Kidney (tissue), 14 donors: ENCODE results near the gene TSSC4. TPM values are rescaled to one million over a fixed set of nuclear protein-coding genes. Genes with fewer than 3 reads are reported as not detected.
A peak's percentile ranks its signal among the peaks of the same experiment; 100 is the strongest.

Source experiments
- DNase-seq, 5 donors: peaks; one replicate each; pipeline ENCODE4 v3.0.0-alpha.2; 2013 to 2020
- FAIRE-seq: peaks from 2 replicates; lab custom pipeline; 2012; peaks lifted over from hg19 to GRCh38; lab: Jason Lieb, UNC
- H3K27ac ChIP-seq, 2 donors: one replicate each; pipeline ENCODE4 v1.7.0; 2013; ENCODE audit warnings: low read depth in 2 of 2, low read length in 2 of 2, inconsistent platforms in 1 of 2
- H3K27me3 ChIP-seq: one replicate; pipeline ENCODE4 v1.7.1; 2013; ENCODE audit warnings: low read length, inconsistent platforms; ENCODE audit not compliant: control insufficient read depth, insufficient read depth
- H3K36me3 ChIP-seq, 3 donors: one replicate each; pipeline versions ENCODE4 v1.7.0 to v1.7.1; 2013; ENCODE audit warnings: low read length in 3 of 3, control low read depth in 1 of 3, inconsistent platforms in 1 of 3; ENCODE audit not compliant: insufficient read depth in 3 of 3, control insufficient read depth in 2 of 3
- H3K4me1 ChIP-seq, 3 donors: one replicate each; pipeline versions ENCODE4 v1.7.0 to v1.7.1; 2013; ENCODE audit warnings: low read length in 3 of 3, inconsistent platforms in 1 of 3, low read depth in 1 of 3; ENCODE audit not compliant: control insufficient read depth in 2 of 3, insufficient read depth in 2 of 3
- H3K4me3 ChIP-seq, 3 donors: one replicate each; pipeline versions ENCODE4 v1.7.0 to v1.8.1; 2013; ENCODE audit warnings: low read length in 3 of 3, control low read depth in 1 of 3, inconsistent platforms in 1 of 3
- H3K9ac ChIP-seq, 3 donors: one replicate each; pipeline versions ENCODE4 v1.7.0 to v1.7.1; 2013; ENCODE audit warnings: low read length in 3 of 3, control low read depth in 1 of 3, inconsistent platforms in 1 of 3
- H3K9me3 ChIP-seq, 3 donors: one replicate each; pipeline versions ENCODE4 v1.7.0 to v1.7.1; 2013; ENCODE audit warnings: low read length in 3 of 3, control low read depth in 1 of 3, inconsistent platforms in 1 of 3; ENCODE audit not compliant: control insufficient read depth in 2 of 3, insufficient read depth in 1 of 3
- CTCF ChIP-seq: IDR thresholded peaks from 3 replicates; pipeline ENCODE4 v1.5.1; 2012; ENCODE audit warnings: mild to moderate bottlenecking, moderate library complexity, borderline replicate concordance; ENCODE audit not compliant: insufficient read depth; ENCODE audit errors: extremely low read depth
- intact Hi-C: fragments of 100-400 bp; cut with DNase I; formaldehyde crosslinking; loops from one replicate; pipeline ENCODE4 v1.11.1; 2022
- polyA plus RNA-seq: library from polyadenylated mRNA; stranded (reverse); fragments of 350-450 nt; fragmentation: Illumina TruSeq; extraction: RNeasy Lipid Tissue Mini Kit (QIAGEN cat#74804); gene quantifications from one replicate; pipeline ENCODE4 v1.2.3, GENCODE V29; 2014; ENCODE audit warnings: low read depth, low replicate concordance; ENCODE audit not compliant: insufficient read depth
- total RNA-seq: library from RNA; stranded (reverse); fragmentation: NEBNext Ultra II Directional; extraction: Animal tissue kit (Norgen Biotek cat#: 25700); gene quantifications from one replicate; pipeline ENCODE4 v1.2.1, GENCODE V29; 2021
- donor health status: control.
- donor health status: control.
- donor health status: control.
- donor health status: control.
- donor health status: control.
- donor health status: DM: yes; HTN: yes; CAD: no.
- donor health status: Normal renal cell carcinoma (clear cell type).

Gene TSSC4
- total and polyA plus RNA-seq, 2 donors from 2014 or later: 42.3 to 51.4 TPM

DNA sequence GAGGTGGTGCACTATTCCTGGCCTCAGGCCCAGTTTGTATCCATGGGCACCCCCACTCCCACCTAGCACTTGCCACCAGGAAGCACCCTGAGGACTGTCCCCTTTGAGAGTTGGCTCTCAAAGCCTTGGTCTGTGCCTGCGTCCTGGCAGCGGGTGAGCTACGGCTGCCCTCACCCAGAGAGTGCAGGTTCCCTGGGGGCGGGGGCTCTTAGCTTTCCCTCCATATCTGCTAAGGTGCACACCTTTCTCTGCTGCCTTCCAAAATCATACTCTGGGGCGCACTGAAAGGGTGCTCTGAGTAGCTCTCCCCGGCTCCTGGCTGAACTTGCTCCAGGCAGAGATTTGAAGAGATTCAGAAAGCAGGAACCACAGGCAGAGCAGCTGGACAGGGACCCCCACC lies 51.4 kb downstream of the TSSC4 start:
- DNase-seq (no peak), FAIRE-seq (no peak)
- H3K27me3 ChIP-seq: no peaks in the 10 kb centered on the region
- H3K9me3 ChIP-seq: no peaks in the 10 kb centered on the region
- H3K4me1 ChIP-seq: peaks cover 0 to 8% (median 6%) of the 10 kb centered on the region in 3 donors
- no peak for TF ChIP-seq CTCF
- no peak overlapping the region for H3K27ac ChIP-seq
- H3K9ac ChIP-seq: no peak overlapping the region
- intact Hi-C loops: no loop called here
- no peak overlapping the region for H3K4me3 ChIP-seq
- no peaks in the 10 kb centered on the region for H3K36me3 ChIP-seq

GRCh38 chr11:2452321-2453012 lies 51.9 kb downstream of the TSSC4 start:
- Histone ChIP-seq H3K4me3 (no peak overlapping the region), H3K9me3 (no peaks in the 10 kb centered on the region), H3K4me1 (peaks cover 0 to 3% (median 3%) of the 10 kb centered on the region in 3 donors), H3K27me3 (no peaks in the 10 kb centered on the region), H3K36me3 (no peaks in the 10 kb centered on the region), H3K27ac (no peak overlapping the region), H3K9ac (no peak overlapping the region)
- FAIRE-seq: no peak
- peak in 2 of 5 donors; percentile 52 to 91 for DNase-seq
- intact Hi-C loops: no loop called here
- TF ChIP-seq CTCF: no peak

GRCh38 chr11:2453436-2453835 lies 52.9 kb downstream of the TSSC4 start:
- Histone ChIP-seq H3K4me1 (no peaks in the 10 kb centered on the region), H3K27ac (no peak overlapping the region), H3K9ac (no peak overlapping the region), H3K9me3 (no peaks in the 10 kb centered on the region), H3K27me3 (no peaks in the 10 kb centered on the region), H3K4me3 (no peak overlapping the region), H3K36me3 (no peaks in the 10 kb centered on the region)
- no peak for TF ChIP-seq CTCF
- intact Hi-C loops: no loop called here
- FAIRE-seq: no peak
- DNase-seq: peak in 1 of 5 donors; percentile 17

Other genes with a start within 250 kb of the TSSC4 start
- gene INS, start 239.5 kb upstream of the TSSC4 start, total RNA-seq: not detected
- not detected for gene INS, start 239.5 kb upstream of the TSSC4 start, polyA plus RNA-seq
- gene TH, start 228.9 kb upstream of the TSSC4 start, total RNA-seq: not detected
- gene TH, start 228.9 kb upstream of the TSSC4 start, polyA plus RNA-seq: not detected
- gene ASCL2, start 130.2 kb upstream of the TSSC4 start, total RNA-seq: 5.0 TPM
- 1.2 TPM for gene ASCL2, start 130.2 kb upstream of the TSSC4 start, polyA plus RNA-seq
- 4.9 TPM for gene C11orf21, start 98.8 kb upstream of the TSSC4 start, total RNA-seq
- 0.17 TPM for gene C11orf21, start 98.8 kb upstream of the TSSC4 start, polyA plus RNA-seq
- gene TSPAN32, start 98.7 kb upstream of the TSSC4 start, total RNA-seq: 6.1 TPM
- 0.75 TPM for gene TSPAN32, start 98.7 kb upstream of the TSSC4 start, polyA plus RNA-seq
- 950 TPM for gene CD81, start 23.4 kb upstream of the TSSC4 start, total RNA-seq
- 827 TPM for gene CD81, start 23.4 kb upstream of the TSSC4 start, polyA plus RNA-seq
- gene TRPM5, start 43.8 kb downstream of the TSSC4 start, total RNA-seq: 0.25 TPM
- 0.69 TPM for gene TRPM5, start 43.8 kb downstream of the TSSC4 start, polyA plus RNA-seq
- gene KCNQ1, start 44.3 kb downstream of the TSSC4 start, total RNA-seq: 45.5 TPM
- 49.4 TPM for gene KCNQ1, start 44.3 kb downstream of the TSSC4 start, polyA plus RNA-seq